T-helper 17 cell (primary cell): ENCODE measurements around the gene COL6A2. TPM values are rescaled to one million over a fixed set of nuclear protein-coding genes. Genes with fewer than 3 reads are reported as not detected.
"Not testable (repeated sequence)": the region's sequence is repeated elsewhere in the genome, so short reads cannot be mapped to it uniquely, and the experiment has no call there.

Source experiments
- ATAC-seq: fragments of 150-1000 bp; cut with Tn5 transposase; 2 replicates; pipeline ENCODE4 v1.10.0; 2021; ENCODE audit warnings: mild to moderate bottlenecking, moderate library complexity
- DNase-seq, 3 donors: peaks; one replicate each; pipeline versions ENCODE4 v3.0.0 to v3.0.0-alpha.2; 2020 to 2021
- H3K9me3 ChIP-seq: one replicate; pipeline ENCODE4 v1.7.0; 2013; ENCODE audit warnings: low read length, mild to moderate bottlenecking; ENCODE audit not compliant: control insufficient read depth, poor library complexity, severe bottlenecking
- H3K27ac Mint-ChIP-seq: one replicate; pipeline ENCODE4 v1.8.0; 2022; ENCODE audit warnings: mild to moderate bottlenecking, moderate library complexity, mixed read lengths
- H3K27me3 Mint-ChIP-seq: one replicate; pipeline ENCODE4 v1.8.0; 2022; ENCODE audit warnings: mixed read lengths
- H3K36me3 Mint-ChIP-seq: one replicate; pipeline ENCODE4 v1.8.0; 2022; ENCODE audit warnings: low read depth, mixed read lengths
- H3K4me1 Mint-ChIP-seq: one replicate; pipeline ENCODE4 v1.8.0; 2022; ENCODE audit warnings: mild to moderate bottlenecking, mixed read lengths
- H3K4me3 Mint-ChIP-seq: one replicate; pipeline ENCODE4 v1.8.0; 2022; ENCODE audit warnings: mild to moderate bottlenecking, moderate library complexity, mixed read lengths
- total RNA-seq, 4 donors: library from RNA in 2 of 4; stranded (reverse) in 2 of 4; gene quantifications; one replicate each; pipeline ENCODE4 v1.2.3 and lab custom pipeline; 2022 to 2026

The COL6A2 gene
- total RNA-seq, 2 donors from 2014 or later, result 15.1 to 19.8 TPM

GRCh38 chr21:46157987-46158451, 60.1 kb downstream of the COL6A2 start:
- H3K9me3 ChIP-seq, result no peaks in the 10 kb centered on the region
- no peak for ATAC-seq
- no peak overlapping the region for H3K27ac Mint-ChIP-seq
- H3K27me3 Mint-ChIP-seq, result peaks cover 5% of the 10 kb centered on the region
- H3K4me1 Mint-ChIP-seq, result no peaks in the 10 kb centered on the region
- no peak for DNase-seq
- H3K4me3 Mint-ChIP-seq, result no peak overlapping the region
- peaks cover 3% of the 10 kb centered on the region for H3K36me3 Mint-ChIP-seq

DNA sequence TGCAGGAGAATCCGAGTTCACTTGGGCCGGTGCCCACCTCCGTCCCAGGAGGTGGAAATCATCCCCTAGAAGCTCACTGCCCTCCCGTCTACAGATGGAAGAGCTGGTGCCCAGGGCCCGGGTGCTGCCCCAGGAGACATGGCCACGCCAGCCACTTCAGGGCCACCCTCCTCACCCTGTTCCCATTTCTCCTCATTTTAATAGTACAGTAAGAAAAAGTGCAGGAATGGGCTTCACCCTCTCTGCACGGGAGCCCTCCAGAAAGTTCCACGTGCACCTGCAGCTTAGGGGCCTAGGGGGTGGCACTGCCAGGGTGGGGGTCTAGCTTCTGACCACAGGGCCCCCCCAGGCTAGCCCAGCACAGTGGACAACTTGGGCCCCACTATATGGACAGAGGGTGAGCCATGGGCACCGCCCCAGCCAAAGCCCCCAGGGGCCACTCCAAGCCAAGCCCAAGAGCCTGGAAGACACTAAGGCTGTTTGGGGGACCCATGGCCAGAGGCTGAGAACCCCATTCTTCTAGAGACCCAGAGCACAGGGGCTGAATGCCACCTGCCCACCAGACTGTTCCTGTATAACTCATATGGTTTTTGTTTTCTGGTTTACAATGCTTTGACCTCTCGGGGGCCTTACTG, 60.9 kb downstream of the COL6A2 start:
- Mint-ChIP-seq H3K36me3 (peaks cover 5% of the 10 kb centered on the region), H3K4me1 (peaks cover 2% of the 10 kb centered on the region), H3K4me3 (no peak overlapping the region), H3K27me3 (peaks cover 11% of the 10 kb centered on the region), H3K27ac (no peak overlapping the region)
- DNase-seq (no peak), ATAC-seq (no peak)
- no peaks in the 10 kb centered on the region for H3K9me3 ChIP-seq

- no peaks in the 10 kb centered on the region for H3K9me3 ChIP-seq
- no peak overlapping the region for H3K4me3 Mint-ChIP-seq
- no peak overlapping the region for H3K27ac Mint-ChIP-seq
- ATAC-seq (no peak), DNase-seq (no peak)
- H3K27me3 Mint-ChIP-seq, result peaks cover 11% of the 10 kb centered on the region
- H3K4me1 Mint-ChIP-seq, result peaks cover 2% of the 10 kb centered on the region
- peaks cover 5% of the 10 kb centered on the region for H3K36me3 Mint-ChIP-seq
Measured at GRCh38 chr21:46159390-46159789, 61.5 kb downstream of the COL6A2 start.

DNA sequence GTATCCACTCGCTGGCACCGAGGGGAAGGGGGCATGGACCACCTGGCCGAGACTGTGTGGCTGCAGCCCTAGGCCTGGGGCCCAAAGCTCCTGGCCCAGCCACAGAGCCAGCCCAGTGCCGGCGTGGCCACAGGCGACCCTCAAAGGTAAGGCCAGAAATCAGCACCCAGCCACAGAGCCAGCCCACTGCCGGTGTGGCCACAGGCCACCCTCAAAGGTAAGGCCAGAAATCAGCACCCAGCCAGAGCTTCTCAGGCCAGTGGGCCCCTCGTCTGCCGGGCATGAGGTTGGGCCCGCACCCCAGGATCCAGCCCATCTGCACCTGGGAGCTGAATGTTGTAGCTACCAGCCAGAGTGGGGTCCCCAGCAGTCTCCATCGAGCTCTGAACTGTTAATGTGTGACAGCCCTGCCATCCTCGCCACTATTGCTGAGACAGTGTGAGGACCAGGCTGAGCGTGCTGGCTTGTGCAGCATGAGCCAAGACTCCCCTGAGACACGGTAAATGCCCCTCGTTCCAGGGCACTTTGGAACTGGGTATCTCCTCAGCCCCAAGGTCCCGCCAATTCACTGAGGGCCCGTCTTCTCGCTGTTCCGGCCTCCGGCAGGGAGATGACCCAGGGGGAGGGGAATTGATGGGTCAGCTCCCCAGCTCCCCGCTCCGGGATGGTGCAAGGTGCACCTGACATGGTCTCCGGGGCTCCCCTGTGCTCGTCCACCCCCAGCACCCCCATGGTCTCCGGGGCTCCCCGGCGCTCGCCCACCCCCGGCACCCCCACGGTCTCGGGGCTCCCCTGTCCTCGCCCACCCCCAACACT, 62.1 kb downstream of the COL6A2 start:
- Mint-ChIP-seq H3K27me3 (peaks cover 11% of the 10 kb centered on the region), H3K4me1 (peaks cover 2% of the 10 kb centered on the region), H3K27ac (no peak overlapping the region), H3K36me3 (peaks cover 5% of the 10 kb centered on the region), H3K4me3 (no peak overlapping the region)
- H3K9me3 ChIP-seq, result no peaks in the 10 kb centered on the region
- no peak for ATAC-seq
- no peak for DNase-seq

- Mint-ChIP-seq H3K27ac (no peak overlapping the region), H3K4me1 (peaks cover 2% of the 10 kb centered on the region), H3K36me3 (peaks cover 5% of the 10 kb centered on the region), H3K27me3 (peaks cover 11% of the 10 kb centered on the region), H3K4me3 (peak overlapping the region; percentile 80)
- no peaks in the 10 kb centered on the region for H3K9me3 ChIP-seq
- DNase-seq (no peak), ATAC-seq (no peak)
Measured at GRCh38 chr21:46160657-46160906, 62.7 kb downstream of the COL6A2 start.

DNA sequence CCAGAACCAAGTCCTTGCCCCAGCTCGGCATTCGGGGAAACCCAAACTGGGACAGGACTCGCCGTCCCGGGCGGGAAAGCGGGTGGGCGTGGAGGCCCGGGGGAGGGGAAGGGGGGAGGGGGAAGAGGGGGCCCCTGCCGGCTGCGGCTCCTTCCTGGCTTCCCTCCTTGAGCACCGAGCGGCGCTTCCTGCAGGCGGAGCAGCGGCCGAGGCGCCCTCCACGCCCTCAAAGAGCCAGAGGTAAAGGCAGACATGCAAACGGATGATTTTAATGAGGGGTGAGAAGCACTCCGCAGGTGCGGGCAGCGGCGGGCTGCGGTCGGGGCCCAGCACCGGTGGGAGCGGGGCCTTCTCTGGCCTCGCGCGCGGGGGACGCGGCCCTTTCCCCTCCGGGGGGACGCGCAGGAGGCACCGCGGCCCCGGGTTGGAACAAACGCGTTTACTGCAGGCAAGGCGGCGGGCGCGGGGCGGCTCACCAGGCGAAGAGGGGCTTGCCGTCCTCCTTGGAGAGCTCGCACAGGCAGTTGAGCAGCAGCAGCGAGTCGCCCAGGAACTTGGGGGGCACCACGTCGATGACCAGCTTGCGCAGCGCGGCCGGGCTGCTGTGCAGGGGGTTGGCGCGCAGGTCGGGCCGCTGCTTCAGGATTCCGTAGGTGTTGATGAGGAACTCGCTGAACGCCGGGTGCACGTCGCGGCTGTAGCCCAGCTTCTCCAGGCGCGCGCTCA, 63.2 kb downstream of the COL6A2 start:
- DNase-seq (no peak), ATAC-seq (peak; percentile 33)
- Mint-ChIP-seq H3K36me3 (peaks cover 5% of the 10 kb centered on the region), H3K4me1 (peaks cover 2% of the 10 kb centered on the region), H3K27ac (no peak overlapping the region), H3K4me3 (peak overlapping the region; percentile 80), H3K27me3 (peaks cover 11% of the 10 kb centered on the region)
- H3K9me3 ChIP-seq, result no peaks in the 10 kb centered on the region

DNA sequence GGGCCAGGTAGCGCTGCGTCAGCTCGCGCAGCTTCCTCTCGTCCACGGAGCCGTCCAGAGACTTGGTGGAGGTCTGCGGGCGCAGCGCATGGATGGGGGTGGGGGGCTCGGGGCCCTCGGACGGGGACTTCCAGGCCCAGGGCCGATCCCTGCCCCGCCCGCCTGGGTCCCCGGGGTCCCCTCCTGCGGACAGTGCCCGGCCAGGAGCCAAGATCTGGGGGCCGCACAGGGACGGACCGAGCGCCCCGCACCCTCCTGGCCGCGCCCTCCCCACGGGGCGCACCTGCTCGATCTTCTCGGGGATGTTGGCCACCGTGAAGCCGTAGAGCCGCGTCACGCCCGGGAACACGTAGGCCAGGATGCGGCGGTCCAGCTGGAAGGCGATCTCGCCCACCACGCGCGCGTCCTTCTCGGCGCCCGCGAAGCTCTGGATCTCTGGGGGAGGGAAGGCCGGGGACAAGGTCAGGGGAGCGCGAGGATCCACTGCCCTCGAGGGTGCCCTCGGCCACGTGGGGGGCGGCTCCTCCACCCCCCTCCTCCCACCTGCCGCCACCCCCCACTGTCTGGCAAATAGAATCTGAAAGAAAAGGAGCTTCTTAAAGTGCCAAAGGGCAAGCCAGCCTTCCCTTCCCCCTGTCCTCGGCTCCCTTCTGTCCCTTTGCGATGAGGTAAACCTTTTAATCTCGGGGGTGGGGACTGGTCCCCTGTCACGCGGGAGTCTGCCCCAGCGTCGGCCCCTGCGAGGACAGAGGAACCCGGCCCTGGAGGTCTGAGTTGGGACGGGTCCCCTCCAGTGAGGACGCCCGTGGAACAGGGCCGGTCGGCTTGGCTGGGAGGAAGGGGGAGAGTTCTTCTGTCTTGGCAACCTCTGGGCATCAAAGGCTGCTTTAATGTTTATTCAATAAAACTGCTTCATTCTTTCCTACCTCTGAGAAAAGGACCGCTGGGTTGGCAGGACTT, 64.0 kb downstream of the COL6A2 start:
- peaks cover 2% of the 10 kb centered on the region for H3K4me1 Mint-ChIP-seq
- H3K9me3 ChIP-seq, result no peaks in the 10 kb centered on the region
- H3K27me3 Mint-ChIP-seq, result peaks cover 11% of the 10 kb centered on the region
- H3K4me3 Mint-ChIP-seq, result peak overlapping the region; percentile 80
- no peak overlapping the region for H3K27ac Mint-ChIP-seq
- DNase-seq (no peak), ATAC-seq (no peak)
- H3K36me3 Mint-ChIP-seq, result peaks cover 5% of the 10 kb centered on the region

- DNase-seq, result no peak
- Mint-ChIP-seq H3K27me3 (peaks cover 11% of the 10 kb centered on the region), H3K4me1 (peaks cover 2% of the 10 kb centered on the region), H3K4me3 (no peak overlapping the region), H3K36me3 (peaks cover 5% of the 10 kb centered on the region), H3K27ac (no peak overlapping the region)
- ATAC-seq, result no peak
- no peaks in the 10 kb centered on the region for H3K9me3 ChIP-seq
Measured at GRCh38 chr21:46163380-46163779, 65.5 kb downstream of the COL6A2 start.

DNA sequence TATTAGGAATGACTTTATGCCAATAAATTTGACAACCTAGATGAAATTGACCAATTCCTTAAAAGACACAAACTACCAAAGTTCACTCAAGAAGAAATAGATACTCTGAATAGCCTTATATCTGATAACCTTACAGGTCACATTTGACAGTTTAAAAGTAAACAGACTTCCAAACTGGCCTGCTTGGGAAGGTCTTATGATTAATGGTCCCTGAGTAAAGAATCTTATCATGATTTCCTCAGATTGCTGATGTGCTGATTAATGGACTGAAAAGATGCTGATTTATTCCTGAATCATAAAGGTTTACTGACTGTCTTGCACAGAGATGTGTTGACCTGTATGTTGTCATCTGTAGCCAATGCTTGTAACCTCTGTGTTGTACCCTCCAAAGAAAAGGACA, 67.2 kb downstream of the COL6A2 start:
- H3K9me3 ChIP-seq, result no peaks in the 10 kb centered on the region
- Mint-ChIP-seq H3K36me3 (peaks cover 5% of the 10 kb centered on the region), H3K4me3 (no peak overlapping the region), H3K27me3 (peaks cover 11% of the 10 kb centered on the region), H3K4me1 (peaks cover 2% of the 10 kb centered on the region), H3K27ac (no peak overlapping the region)
- no peak for DNase-seq
- ATAC-seq, result no peak

DNA sequence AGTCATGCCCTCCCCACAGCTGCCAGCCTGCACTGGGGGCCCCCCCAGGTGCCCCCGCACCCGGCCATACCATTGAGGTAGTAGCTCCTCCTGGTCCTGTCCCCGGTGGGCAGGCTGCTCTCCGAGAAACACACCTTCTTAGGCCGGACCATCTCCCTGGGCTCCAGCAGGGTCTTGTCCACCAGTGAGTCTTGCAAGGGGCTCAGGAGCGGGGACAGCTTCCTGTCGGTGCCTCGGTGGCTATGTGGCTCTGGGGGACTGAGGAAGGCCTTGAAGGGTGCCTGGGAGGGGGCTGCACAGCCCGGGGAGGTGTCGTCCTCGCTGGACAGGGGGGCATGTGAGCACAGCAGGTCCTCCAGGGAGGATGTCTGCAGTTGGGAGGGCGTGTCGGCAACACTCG, 70.3 kb downstream of the COL6A2 start:
- DNase-seq (no peak), ATAC-seq (no peak)
- Mint-ChIP-seq H3K36me3 (peaks cover 2% of the 10 kb centered on the region), H3K4me3 (no peak overlapping the region), H3K27ac (no peak overlapping the region), H3K27me3 (peaks cover 4% of the 10 kb centered on the region), H3K4me1 (peaks cover 2% of the 10 kb centered on the region)
- H3K9me3 ChIP-seq, result no peaks in the 10 kb centered on the region

DNA sequence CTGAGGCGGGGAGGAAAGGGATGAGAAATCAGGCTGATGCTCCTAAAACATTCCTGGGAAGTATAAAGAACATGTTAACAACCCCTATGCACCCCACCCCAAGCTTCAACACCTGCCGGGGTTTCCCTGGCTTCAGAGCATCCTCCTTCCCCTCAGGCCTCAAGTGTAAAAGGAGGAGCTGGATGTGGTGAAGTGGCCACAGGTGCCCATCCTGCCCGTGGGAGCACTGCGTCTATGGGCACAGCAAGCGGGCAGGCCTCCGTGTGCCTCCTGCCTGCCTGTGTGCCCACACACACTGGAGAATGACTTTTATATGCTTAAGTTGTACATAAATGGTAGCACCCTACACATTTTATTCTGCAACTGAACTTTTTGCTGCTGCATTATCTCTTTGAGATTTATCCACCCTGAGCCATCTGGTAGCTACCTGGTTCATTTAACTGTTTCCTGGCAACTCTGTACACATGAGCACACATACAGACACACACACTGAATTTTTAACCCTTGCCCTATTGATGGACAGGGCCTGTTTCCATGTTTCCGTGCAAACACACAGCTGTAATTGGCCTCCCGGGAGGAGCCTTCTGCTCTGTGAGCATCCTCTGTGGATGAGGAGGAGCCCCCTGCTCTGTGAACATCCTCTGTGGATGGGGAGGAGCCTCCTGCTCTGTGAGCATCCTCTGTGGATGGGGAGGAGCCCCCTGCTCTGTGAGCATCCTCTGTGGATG, 70.9 kb downstream of the COL6A2 start:
- no peak overlapping the region for H3K4me3 Mint-ChIP-seq
- DNase-seq (no peak), ATAC-seq (no peak)
- no peaks in the 10 kb centered on the region for H3K4me1 Mint-ChIP-seq
- no peaks in the 10 kb centered on the region for H3K27me3 Mint-ChIP-seq
- no peak overlapping the region for H3K27ac Mint-ChIP-seq
- peaks cover 3% of the 10 kb centered on the region for H3K36me3 Mint-ChIP-seq
- H3K9me3 ChIP-seq, result no peaks in the 10 kb centered on the region

DNA sequence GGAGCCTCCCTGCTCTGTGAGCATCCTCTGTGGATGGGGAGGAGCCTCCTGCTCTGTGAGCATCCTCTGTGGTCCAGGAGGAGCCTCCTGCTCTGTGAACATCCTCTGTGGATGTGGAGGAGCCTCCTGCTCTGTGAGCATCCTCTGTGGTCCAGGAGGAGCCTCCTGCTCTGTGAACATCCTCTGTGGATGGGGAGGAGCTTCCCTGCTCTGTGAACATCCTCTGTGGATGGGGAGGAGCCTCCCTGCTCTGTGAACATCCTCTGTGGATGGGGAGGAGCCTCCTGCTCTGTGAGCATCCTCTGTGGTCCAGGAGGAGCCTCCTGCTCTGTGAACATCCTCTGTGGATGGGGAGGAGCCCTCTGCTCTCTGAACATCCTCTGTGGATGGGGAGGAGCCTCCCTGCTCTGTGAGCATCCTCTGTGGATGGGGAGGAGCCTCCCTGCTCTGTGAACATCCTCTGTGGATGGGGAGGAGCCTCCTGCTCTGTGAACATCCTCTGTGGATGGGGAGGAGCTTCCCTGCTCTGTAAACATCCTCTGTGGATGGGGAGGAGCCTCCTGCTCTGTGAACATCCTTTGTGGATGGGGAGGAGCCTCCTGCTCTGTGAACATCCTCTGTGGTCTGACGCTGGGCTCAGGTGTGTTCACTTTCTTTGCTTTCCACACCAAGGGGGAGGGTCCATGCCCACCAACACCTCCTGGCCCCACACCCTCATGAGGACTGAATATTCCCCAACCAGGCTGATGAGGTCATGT, 72.7 kb downstream of the COL6A2 start:
- not testable (repeated sequence) for DNase-seq, H3K4me1 Mint-ChIP-seq, H3K9me3 ChIP-seq, H3K27me3 Mint-ChIP-seq, H3K27ac Mint-ChIP-seq, H3K4me3 Mint-ChIP-seq, H3K36me3 Mint-ChIP-seq, ATAC-seq
